ENCODE results near the gene CDKN1B.

Gene CDKN1B
- total RNA-seq: 3.7 to 49.9 (median 29.5) reads per million in 17 experiments

DNA sequence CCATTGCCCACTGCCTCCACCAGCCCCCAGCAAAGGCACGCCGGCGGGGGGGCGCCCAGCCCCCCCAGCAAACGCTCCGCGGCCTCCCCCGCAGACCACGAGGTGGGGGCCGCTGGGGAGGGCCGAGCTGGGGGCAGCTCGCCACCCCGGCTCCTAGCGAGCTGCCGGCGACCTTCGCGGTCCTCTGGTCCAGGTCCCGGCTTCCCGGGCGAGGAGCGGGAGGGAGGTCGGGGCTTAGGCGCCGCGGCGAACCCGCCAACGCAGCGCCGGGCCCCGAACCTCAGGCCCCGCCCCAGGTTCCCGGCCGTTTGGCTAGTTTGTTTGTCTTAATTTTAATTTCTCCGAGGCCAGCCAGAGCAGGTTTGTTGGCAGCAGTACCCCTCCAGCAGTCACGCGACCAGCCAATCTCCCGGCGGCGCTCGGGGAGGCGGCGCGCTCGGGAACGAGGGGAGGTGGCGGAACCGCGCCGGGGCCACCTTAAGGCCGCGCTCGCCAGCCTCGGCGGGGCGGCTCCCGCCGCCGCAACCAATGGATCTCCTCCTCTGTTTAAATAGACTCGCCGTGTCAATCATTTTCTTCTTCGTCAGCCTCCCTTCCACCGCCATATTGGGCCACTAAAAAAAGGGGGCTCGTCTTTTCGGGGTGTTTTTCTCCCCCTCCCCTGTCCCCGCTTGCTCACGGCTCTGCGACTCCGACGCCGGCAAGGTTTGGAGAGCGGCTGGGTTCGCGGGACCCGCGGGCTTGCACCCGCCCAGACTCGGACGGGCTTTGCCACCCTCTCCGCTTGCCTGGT is at the start of gene CDKN1B:
CDKN1B (plus strand) TSS at position 576 of the 793 bp plus-strand sequence. CDS start 472 bp downstream, outside the sequence.
- peak; percentile 93 to 97 (median 95) for DNase-seq

- no peak for DNase-seq
These were observed 49.2 kb upstream of the CDKN1B start for GRCh38 chr12:12668005-12668404.

GRCh38 chr12:12669020-12669419 is 48.1 kb upstream of the CDKN1B start:
- DNase-seq: no peak

DNA sequence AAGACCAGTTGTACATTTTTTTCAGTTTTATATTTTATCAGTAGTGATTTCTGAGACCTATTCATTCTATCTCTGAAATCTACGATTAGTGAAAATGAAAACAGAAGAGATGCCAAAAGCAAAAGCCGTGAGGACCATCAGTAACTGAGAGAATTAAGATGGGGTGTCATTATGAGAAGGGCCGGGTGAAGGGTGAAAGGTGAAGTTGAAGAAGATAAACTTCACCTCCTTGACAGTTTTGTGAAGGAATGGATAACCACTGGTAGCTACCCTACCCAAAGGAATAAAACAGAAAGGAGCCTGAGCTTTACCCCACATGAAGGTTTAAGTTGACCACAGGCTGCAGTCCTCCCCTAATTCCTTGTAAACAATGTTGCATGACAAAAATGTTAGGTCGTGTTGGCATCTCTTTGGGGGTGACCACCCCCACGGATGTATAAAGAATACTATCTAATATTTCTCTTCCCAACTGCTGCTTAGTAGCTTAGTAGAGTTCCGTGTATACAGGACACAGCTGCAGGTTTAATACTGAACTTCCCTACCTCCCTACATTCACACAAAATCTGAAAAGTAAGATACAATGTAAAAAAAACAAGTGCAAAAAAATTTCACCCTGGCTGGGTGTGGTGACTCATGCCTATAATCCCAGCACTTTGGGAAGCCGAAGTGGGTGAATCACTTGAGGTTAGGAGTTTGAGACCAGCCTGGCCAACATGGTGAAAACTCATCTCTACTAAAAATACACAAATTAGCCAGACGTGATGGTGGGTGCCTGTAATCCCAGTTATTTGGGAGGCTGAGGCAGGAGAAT is 45.1 kb upstream of the CDKN1B start:
- DNase-seq: no peak

- DNase-seq: no peak
These were observed 43.9 kb upstream of the CDKN1B start for GRCh38 chr12:12673296-12673695.

- no peak for DNase-seq
These were observed 40.6 kb upstream of the CDKN1B start for GRCh38 chr12:12676605-12677004.

DNA sequence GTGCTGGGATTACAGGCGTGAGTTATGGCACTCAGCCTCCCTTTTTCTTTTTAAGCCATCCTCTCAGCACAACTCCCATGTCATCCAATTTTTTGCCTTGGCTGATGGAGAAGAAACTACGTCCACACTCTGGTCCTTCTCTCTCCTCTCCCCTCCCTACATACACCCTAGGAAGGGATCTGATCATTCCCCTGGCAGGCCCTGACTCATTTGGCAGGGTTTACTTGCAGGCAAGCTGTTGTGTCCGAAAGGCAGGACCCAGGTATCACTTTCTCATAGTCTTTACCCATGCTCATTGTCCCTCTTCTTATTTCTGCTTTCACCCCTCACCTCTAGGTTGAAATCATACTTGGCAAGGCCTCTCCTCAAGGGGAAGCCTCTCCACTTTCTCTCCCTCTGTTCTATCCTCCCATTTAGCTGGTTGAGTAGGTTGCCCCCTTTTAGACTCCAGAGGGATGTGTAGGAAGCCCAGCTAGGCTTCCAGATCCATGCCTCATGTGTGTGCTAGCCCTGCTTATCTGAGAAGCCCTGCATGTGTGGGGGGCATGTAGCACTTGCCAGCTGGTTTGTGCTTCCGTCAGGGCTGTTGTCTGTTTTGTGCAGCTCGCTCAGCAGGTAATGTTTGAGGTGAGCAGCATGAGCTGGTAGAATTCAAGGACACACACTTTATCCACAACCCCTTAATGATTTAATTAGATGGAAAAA is 36.0 kb upstream of the CDKN1B start:
- no peak for DNase-seq

DNA sequence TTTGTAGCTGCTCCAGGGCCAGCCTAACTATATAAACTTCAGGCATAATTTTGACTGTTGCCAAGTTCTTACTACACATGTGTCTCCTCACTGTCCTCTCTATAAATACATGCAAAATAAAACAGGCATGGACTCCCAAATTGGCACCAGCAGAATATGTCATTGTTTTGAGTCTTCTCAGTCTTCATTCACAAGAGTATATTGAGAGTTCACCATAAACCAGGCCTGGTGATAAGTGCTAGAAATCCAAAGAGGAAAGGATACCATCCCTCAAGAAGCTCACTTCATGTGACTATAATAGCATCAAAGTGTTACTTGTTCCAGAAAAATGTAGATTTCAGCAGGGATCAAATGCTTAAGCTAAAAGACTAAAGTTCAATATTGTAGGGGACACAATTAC is 34.9 kb upstream of the CDKN1B start:
- no peak for DNase-seq

GRCh38 chr12:12683136-12683697 is 34.0 kb upstream of the CDKN1B start:
- DNase-seq: no peak

DNA sequence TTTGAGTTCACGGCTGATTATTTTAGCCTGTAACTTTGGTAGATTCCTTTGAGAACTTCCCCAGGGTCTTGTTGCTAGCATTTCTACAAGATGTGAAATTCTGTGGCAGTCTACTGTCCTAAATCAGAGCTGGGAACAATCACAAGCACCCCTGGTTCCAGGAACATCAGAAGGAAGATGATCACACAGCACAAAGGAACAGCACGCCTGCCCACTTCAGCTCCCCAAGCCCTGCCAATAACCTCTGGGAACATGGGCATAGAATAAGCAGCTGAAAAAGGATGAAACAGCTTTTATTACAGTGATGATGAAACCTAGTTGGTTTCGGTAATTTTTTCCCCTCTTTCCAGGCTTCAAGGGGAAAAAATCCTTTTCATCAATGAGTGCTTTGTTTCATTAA is 33.4 kb upstream of the CDKN1B start:
- DNase-seq: no peak

- DNase-seq: peak in 3 of 4 experiments; percentile 40 to 51 (median 48)
These were observed 32.6 kb upstream of the CDKN1B start for GRCh38 chr12:12684375-12685106.

- DNase-seq: no peak
These were observed 31.9 kb upstream of the CDKN1B start for GRCh38 chr12:12685305-12685704.

- no peak for DNase-seq
These were observed 30.7 kb upstream of the CDKN1B start for GRCh38 chr12:12686472-12686871.

GRCh38 chr12:12686925-12687324 is 30.2 kb upstream of the CDKN1B start:
- no peak for DNase-seq

GRCh38 chr12:12689647-12690300 is 27.4 kb upstream of the CDKN1B start:
- no peak for DNase-seq

DNA sequence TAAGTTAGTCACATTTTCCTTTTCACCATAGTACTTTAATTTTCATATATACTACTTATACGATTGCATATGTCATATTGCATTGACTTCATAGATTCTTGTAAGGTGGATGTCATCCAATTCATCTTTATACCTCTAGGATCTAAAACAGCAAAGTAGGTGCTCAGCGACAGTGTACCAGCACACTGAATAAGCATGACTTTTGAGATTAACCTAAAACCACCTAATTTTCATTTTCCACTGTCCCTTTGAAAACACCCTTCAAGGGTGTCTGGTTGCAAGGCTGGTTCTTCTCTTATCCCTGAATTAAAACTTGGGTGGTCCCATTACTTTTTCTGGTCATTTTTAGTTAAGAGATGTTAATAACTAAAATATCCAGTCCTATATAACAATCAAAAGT is 25.6 kb upstream of the CDKN1B start:
- DNase-seq: no peak

- no peak for DNase-seq
These were observed 24.0 kb upstream of the CDKN1B start for GRCh38 chr12:12693111-12693671.

DNA sequence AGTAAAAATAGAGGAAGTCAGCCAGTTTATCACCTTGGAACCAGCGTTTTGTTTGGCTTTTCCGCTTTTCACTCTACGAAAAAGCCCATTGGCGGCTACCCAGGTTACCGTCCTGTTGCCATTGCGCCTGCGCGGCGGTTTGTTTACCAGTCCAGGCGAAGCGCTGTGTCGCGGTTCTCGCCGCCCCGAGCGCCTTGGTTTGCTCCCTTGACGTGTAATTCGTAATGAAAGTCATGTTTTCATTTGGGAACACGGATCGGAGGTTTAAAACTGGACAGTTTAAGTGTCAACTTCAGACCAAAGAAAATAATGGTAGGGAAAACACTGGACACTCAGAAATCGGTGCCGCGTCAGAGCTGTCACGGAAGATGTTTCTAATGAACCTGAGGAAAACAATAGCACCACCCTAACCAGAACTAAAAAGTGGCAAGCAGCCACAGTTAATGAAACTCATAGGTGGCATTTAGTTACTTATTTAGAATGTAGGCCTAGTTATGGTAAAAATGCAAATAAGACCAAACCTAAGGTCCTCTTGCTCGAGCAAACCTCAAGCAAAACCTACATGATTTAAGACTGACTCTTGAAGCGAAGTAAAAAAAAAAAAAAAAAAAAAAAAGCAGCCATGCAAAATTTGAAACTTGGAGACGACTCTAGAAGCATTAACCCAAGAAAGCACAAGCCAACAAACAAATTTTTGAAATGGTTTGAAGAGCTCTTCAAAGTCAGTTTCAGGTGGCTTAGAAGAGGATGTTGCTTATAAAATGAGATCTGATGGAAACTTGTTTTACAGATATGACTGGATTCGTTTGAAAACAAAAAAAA is 20.4 kb upstream of the CDKN1B start:
- peak; percentile 96 to 98 (median 97) for DNase-seq

DNA sequence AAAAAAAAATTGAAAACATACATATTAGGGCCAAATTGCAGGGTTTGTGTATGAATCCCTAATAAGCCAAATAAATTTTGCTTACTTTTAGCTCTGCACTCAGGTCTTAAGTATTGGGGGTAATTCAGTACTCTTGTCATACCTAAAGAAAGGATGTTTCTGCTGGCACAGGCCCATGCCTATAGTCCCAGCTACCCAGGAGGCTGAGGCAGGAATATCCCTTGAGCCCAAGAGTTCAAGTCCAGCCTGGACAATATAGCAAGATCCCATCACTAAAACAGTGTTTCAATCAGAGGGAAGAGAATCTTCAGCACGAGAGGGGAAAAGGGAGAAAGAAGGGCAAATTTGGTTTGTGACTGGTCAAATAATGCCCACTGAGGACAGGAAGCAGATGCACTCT is 17.8 kb upstream of the CDKN1B start:
- DNase-seq: no peak

- peak; percentile 16 to 77 (median 50) for DNase-seq
These were observed 16.9 kb upstream of the CDKN1B start for GRCh38 chr12:12700254-12700653.
